ENCODE measurements around the gene EMX1. TPM values are rescaled to one million over a fixed set of nuclear protein-coding genes. Genes with fewer than 3 reads are reported as not detected.

The EMX1 gene
- polyA plus RNA-seq, 1 experiment: not detected

- no peak overlapping the region for H3K4me3 ChIP-seq (ENCODE audit: low read depth, low read length)
- H3K27me3 ChIP-seq (ENCODE audit: control insufficient read depth, insufficient read depth, low read length): no peaks in the 10 kb centered on the region
- no peaks in the 10 kb centered on the region; the same call in 1 of the 2 replicates for H3K9me3 ChIP-seq (ENCODE audit: control insufficient read depth, insufficient read depth, low read length)
- no peak for TF ChIP-seq CTCF (IDR thresholded peaks at IDR 0.05; ENCODE audit: low read depth, low read length)
- CTCF ChIA-PET: interaction anchor here (1.1 kb wide), 1 partner anchor 50 kb away, joined by 3 read pairs; no protein-coding TSS in a partner anchor
- POLR2A ChIA-PET: no interaction called here
- DNase-seq (ENCODE audit: low read depth, low spot score): no peak
- H3K27ac ChIP-seq (ENCODE audit: low read depth, low read length): no peak overlapping the region
Measured at GRCh38 chr2:72943540-72944395, 26.4 kb downstream of the EMX1 start.

GRCh38 chr2:72944804-72945449 is 27.6 kb downstream of the EMX1 start:
- H3K27me3 ChIP-seq (ENCODE audit: control insufficient read depth, insufficient read depth, low read length): no peaks in the 10 kb centered on the region
- no peak for TF ChIP-seq CTCF (IDR thresholded peaks at IDR 0.05; ENCODE audit: low read depth, low read length)
- no peak for DNase-seq (ENCODE audit: low read depth, low spot score)
- ChIA-PET POLR2A (no interaction called here), CTCF (interaction anchor here (1.1 kb wide), 1 partner anchor 49 kb away, joined by 3 read pairs; no protein-coding TSS in a partner anchor)
- no peak overlapping the region for H3K27ac ChIP-seq (ENCODE audit: low read depth, low read length)
- no peak overlapping the region for H3K4me3 ChIP-seq (ENCODE audit: low read depth, low read length)
- H3K9me3 ChIP-seq (ENCODE audit: control insufficient read depth, insufficient read depth, low read length): no peaks in the 10 kb centered on the region; the same call in 1 of the 2 replicates

GRCh38 chr2:72945450-72946019 is 28.2 kb downstream of the EMX1 start:
- Histone ChIP-seq H3K27ac (ENCODE audit: low read depth, low read length) (no peak overlapping the region), H3K9me3 (ENCODE audit: control insufficient read depth, insufficient read depth, low read length) (no peaks in the 10 kb centered on the region; the same call in 1 of the 2 replicates), H3K4me3 (ENCODE audit: low read depth, low read length) (no peak overlapping the region), H3K27me3 (ENCODE audit: control insufficient read depth, insufficient read depth, low read length) (no peaks in the 10 kb centered on the region)
- DNase-seq (ENCODE audit: low read depth, low spot score): no peak
- POLR2A ChIA-PET: no interaction called here
- CTCF ChIA-PET: no interaction called here
- no peak for TF ChIP-seq CTCF (IDR thresholded peaks at IDR 0.05; ENCODE audit: low read depth, low read length)

GRCh38 chr2:72946466-72946865 is 29.1 kb downstream of the EMX1 start:
- no peak for DNase-seq (ENCODE audit: low read depth, low spot score)
- CTCF ChIA-PET: interaction anchor here (0.9 kb wide), 1 partner anchor 53 kb away, joined by 4 read pairs; no protein-coding TSS in a partner anchor
- H3K27ac ChIP-seq (ENCODE audit: low read depth, low read length): no peak overlapping the region

More at GRCh38 chr2:72946466-72946865, 29.1 kb downstream of the EMX1 start:
- no peaks in the 10 kb centered on the region for H3K27me3 ChIP-seq (ENCODE audit: control insufficient read depth, insufficient read depth, low read length)
- POLR2A ChIA-PET: no interaction called here
- TF ChIP-seq CTCF (IDR thresholded peaks at IDR 0.05; ENCODE audit: low read depth, low read length): no peak
- no peak overlapping the region for H3K4me3 ChIP-seq (ENCODE audit: low read depth, low read length)
- H3K9me3 ChIP-seq (ENCODE audit: control insufficient read depth, insufficient read depth, low read length): no peaks in the 10 kb centered on the region; the same call in 1 of the 2 replicates
